Measurements from ENCODE around the gene ACTL10.

ACTL10 gene

GRCh38 chr20:33659341-33660034, 7.3 kb upstream of the ACTL10 start:
- no peak for DNase-seq (ENCODE audit: low spot score)
- TF ChIP-seq CTCF (IDR thresholded peaks at IDR 0.05; ENCODE audit: extremely low read depth, missing control alignments): no peak

- no peak for TF ChIP-seq CTCF (IDR thresholded peaks at IDR 0.05; ENCODE audit: extremely low read depth, missing control alignments)
- DNase-seq (ENCODE audit: low spot score): no peak
Observed at GRCh38 chr20:33660035-33660684, 6.6 kb upstream of the ACTL10 start.

- TF ChIP-seq CTCF (IDR thresholded peaks at IDR 0.05; ENCODE audit: extremely low read depth, missing control alignments): no peak
- no peak for DNase-seq (ENCODE audit: low spot score)
Observed at GRCh38 chr20:33660685-33661058, 6.1 kb upstream of the ACTL10 start.

- no peak for TF ChIP-seq CTCF (IDR thresholded peaks at IDR 0.05; ENCODE audit: extremely low read depth, missing control alignments)
- DNase-seq (ENCODE audit: low spot score): no peak
Observed at GRCh38 chr20:33662172-33662571, 4.6 kb upstream of the ACTL10 start, which contains the start of gene C20orf144. TSS of gene C20orf144 (plus strand) at chr20:33662327. CDS start at chr20:33662346, 19 bp downstream.

- TF ChIP-seq CTCF (IDR thresholded peaks at IDR 0.05; ENCODE audit: extremely low read depth, missing control alignments): no peak
- DNase-seq (ENCODE audit: low spot score): peak; percentile 94
Observed at GRCh38 chr20:33663161-33664084, 3.3 kb upstream of the ACTL10 start.

- no peak for DNase-seq (ENCODE audit: low spot score)
- TF ChIP-seq CTCF (IDR thresholded peaks at IDR 0.05; ENCODE audit: extremely low read depth, missing control alignments): no peak
Observed at GRCh38 chr20:33664085-33664761, 2.5 kb upstream of the ACTL10 start.
